ENCODE measurements around the gene ZNF438.

Gene ZNF438

DNA sequence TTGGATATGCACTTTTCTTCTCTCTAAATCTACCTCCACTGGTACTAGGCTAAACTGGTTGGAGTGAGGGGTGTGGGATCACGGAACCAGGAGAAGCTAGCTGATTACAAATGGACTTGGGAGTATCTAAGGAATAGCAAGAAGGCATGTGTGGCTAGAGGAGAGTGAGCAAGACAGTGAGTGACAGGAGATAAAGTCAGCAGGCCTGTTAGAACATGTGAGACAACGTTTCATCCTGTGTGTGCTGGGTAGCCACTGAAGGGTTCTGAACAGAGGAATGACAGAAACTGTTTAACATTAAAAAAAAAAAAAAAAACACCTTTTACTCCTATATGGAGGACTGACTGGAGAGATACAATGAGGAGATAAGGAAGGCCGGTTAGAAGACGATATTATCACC, 51.7 kb downstream of the ZNF438 start:
- H3K4me2 ChIP-seq (ENCODE audit: low read length) = no peak overlapping the region
- H3K27me3 ChIP-seq (ENCODE audit: control insufficient read depth, insufficient read depth, low read length) = no peaks in the 10 kb centered on the region
- no peak overlapping the region for H3K9ac ChIP-seq (ENCODE audit: low read depth, low read length)
- H3K4me3 ChIP-seq (ENCODE audit: low read length) = no peak overlapping the region
- H3K36me3 ChIP-seq (ENCODE audit: insufficient read depth, low read length) = peaks cover 4% of the 10 kb centered on the region
- peaks cover 24% of the 10 kb centered on the region for H3K4me1 ChIP-seq (ENCODE audit: control insufficient read depth, insufficient read depth, low read length)
- peaks cover 3% of the 10 kb centered on the region for H3K9me3 ChIP-seq (replicated peaks; ENCODE audit: low read length)

DNA sequence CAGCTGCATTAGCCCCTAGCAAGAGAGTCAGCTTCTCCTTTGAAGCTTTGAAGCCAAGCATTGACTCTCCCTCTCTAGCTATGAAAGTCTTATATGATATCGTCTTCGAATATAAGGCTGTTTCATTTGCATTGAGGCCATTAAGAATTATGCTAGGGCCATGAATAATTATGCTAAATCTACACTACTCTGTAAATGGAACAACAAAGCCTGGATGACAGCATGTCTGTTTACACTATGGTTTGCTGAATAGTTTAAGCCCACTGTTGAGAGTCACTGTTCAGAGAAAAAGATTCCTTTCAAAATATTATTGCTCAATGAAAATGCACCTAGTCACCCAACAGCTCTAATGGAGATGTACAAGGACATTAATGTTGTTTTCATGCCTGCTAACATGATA, 52.8 kb downstream of the ZNF438 start:
- Histone ChIP-seq H3K27me3 (ENCODE audit: control insufficient read depth, insufficient read depth, low read length) (no peaks in the 10 kb centered on the region), H3K9me3 (replicated peaks; ENCODE audit: low read length) (peaks cover 3% of the 10 kb centered on the region), H3K9ac (ENCODE audit: low read depth, low read length) (no peak overlapping the region), H3K36me3 (ENCODE audit: insufficient read depth, low read length) (peaks cover 4% of the 10 kb centered on the region), H3K4me1 (ENCODE audit: control insufficient read depth, insufficient read depth, low read length) (peaks cover 25% of the 10 kb centered on the region), H3K4me2 (ENCODE audit: low read length) (no peak overlapping the region), H3K4me3 (ENCODE audit: low read length) (no peak overlapping the region)

DNA sequence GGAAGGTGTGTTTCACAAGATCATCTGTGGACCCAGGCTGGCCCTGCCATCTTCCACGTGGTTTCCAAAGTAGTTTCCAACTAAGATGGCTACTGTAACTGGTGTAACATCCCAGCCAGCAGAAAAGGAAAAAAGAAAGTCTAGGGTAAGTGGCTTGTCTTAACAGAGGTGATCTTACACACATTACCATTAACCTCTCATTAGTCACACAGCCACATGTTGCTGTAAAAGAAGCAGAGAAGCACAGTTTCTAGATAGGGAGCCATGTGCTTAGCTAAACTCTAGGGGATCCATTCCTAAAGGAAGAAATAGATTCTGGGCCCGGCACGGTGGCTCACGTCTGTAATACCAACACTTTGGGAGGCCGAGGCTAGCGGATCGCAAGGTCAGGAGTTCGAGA, 54.3 kb downstream of the ZNF438 start:
- no peaks in the 10 kb centered on the region for H3K27me3 ChIP-seq (ENCODE audit: control insufficient read depth, insufficient read depth, low read length)
- H3K4me2 ChIP-seq (ENCODE audit: low read length) = no peak overlapping the region
- H3K9me3 ChIP-seq (replicated peaks; ENCODE audit: low read length) = peaks cover 3% of the 10 kb centered on the region
- no peak overlapping the region for H3K9ac ChIP-seq (ENCODE audit: low read depth, low read length)
- no peak overlapping the region for H3K4me3 ChIP-seq (ENCODE audit: low read length)
- peaks cover 4% of the 10 kb centered on the region for H3K36me3 ChIP-seq (ENCODE audit: insufficient read depth, low read length)
- H3K4me1 ChIP-seq (ENCODE audit: control insufficient read depth, insufficient read depth, low read length) = peaks cover 27% of the 10 kb centered on the region

DNA sequence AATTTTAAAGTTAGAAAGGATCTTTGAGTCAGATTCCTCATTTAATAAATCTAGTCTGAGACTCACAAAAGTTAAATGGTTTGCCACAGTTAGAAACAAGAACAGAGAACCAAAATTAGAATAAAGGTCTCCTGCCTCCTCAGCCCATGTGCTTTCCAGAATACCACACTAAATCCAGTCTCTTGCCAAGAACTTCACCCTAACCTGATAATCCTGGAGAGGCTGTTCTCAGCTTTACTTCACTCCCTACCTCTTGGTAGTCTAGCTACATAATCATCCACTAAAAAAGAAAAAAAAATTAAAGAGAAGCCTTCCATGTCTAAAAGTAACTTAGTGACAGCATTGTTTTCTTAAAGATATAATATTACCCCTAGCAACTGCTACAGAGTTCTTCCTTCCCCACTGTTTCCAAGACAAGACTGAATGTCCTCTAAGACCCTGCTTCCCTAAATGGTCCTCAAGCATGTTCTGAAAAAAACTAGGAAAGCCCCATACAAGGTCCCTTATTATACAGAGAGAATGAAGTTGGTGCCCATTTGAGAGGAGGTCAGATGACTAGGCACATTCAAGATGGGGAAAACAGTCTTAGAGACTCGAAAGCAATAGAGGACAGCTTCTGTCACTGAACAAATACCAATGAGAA, 56.8 kb downstream of the ZNF438 start:
- H3K4me3 ChIP-seq (ENCODE audit: low read length) = no peak overlapping the region
- no peak overlapping the region for H3K9ac ChIP-seq (ENCODE audit: low read depth, low read length)
- peaks cover 4% of the 10 kb centered on the region for H3K36me3 ChIP-seq (ENCODE audit: insufficient read depth, low read length)
- peaks cover 28% of the 10 kb centered on the region for H3K4me1 ChIP-seq (ENCODE audit: control insufficient read depth, insufficient read depth, low read length)
- H3K27me3 ChIP-seq (ENCODE audit: control insufficient read depth, insufficient read depth, low read length) = no peaks in the 10 kb centered on the region
- peaks cover 3% of the 10 kb centered on the region for H3K9me3 ChIP-seq (replicated peaks; ENCODE audit: low read length)
- no peak overlapping the region for H3K4me2 ChIP-seq (ENCODE audit: low read length)

DNA sequence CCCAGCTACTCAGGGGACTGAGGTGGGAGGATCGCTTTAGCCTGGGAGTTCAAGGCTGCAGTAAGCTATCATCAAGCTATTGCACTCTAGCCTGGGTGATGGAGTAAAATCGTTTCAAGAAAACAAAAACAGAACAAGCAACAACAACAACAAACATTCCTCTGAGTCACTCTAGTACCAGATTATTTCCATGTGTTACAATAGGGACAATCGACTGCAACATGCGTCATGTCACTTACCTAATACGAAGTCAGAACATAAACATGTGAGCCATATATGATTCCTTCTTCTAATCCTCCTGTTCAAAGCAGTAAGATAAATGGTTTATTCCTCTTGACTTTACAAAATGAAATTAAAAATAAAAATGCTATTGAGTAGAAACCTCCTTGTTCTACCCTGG, 57.3 kb downstream of the ZNF438 start:
- H3K9me3 ChIP-seq (replicated peaks; ENCODE audit: low read length) = no peaks in the 10 kb centered on the region
- H3K36me3 ChIP-seq (ENCODE audit: insufficient read depth, low read length) = peaks cover 4% of the 10 kb centered on the region
- no peak overlapping the region for H3K4me2 ChIP-seq (ENCODE audit: low read length)
- no peak overlapping the region for H3K9ac ChIP-seq (ENCODE audit: low read depth, low read length)
- no peaks in the 10 kb centered on the region for H3K27me3 ChIP-seq (ENCODE audit: control insufficient read depth, insufficient read depth, low read length)
- H3K4me3 ChIP-seq (ENCODE audit: low read length) = no peak overlapping the region
- H3K4me1 ChIP-seq (ENCODE audit: control insufficient read depth, insufficient read depth, low read length) = peaks cover 28% of the 10 kb centered on the region

DNA sequence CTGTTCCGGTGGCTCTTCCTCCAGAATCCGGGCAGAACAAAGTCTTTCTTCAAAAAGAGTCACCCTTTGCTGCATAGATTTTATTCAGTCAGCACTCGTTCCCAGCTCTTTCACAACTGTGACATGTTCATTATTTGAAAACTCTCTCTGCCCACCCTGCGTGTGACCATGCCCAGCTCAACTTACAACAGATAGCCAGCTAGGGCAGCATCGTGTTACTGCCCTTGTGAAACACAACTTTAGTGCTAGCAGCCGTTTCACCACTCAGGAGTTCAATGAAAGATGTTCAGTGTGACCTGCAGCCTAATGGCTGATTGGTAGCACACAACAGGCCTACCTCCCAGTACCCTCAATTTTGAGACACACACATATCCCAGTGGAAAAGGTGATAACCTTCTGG, 57.9 kb downstream of the ZNF438 start:
- peaks cover 28% of the 10 kb centered on the region for H3K4me1 ChIP-seq (ENCODE audit: control insufficient read depth, insufficient read depth, low read length)
- peaks cover under 1% of the 10 kb centered on the region for H3K36me3 ChIP-seq (ENCODE audit: insufficient read depth, low read length)
- no peak overlapping the region for H3K9ac ChIP-seq (ENCODE audit: low read depth, low read length)
- H3K4me3 ChIP-seq (ENCODE audit: low read length) = no peak overlapping the region
- no peaks in the 10 kb centered on the region for H3K9me3 ChIP-seq (replicated peaks; ENCODE audit: low read length)
- peak overlapping the region; percentile 17 for H3K4me2 ChIP-seq (ENCODE audit: low read length)
- H3K27me3 ChIP-seq (ENCODE audit: control insufficient read depth, insufficient read depth, low read length) = no peaks in the 10 kb centered on the region

DNA sequence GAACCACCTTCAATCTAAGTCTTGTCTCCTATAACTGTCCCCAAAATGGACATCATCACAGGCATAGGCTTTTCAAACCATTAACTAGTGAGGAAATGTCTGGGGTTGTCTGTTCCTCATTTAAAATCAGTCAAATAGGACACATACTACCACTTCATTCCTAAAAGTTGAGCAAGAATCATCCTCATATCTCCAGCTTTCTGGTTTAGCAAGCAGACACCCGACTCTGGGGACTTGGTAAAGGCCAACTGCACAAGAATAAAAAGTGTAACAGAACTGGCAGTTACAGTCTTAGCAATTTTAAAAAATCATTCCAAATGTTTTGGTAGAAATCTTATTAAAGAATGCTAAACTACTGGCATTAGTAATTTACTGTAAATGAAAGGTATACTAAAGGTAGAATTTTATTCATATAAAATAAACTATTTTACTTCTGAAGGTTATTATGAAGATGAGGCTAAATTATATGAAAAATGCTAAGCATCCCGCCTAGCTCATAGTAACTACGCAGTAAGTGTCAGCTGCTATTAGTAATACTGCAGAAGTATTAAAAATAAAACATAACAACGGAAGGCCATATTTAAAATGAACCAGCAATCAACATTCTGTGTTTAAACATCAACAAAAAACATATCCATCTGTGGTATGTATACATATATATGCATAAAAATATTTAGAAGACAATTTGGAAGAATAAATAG, 60.8 kb downstream of the ZNF438 start:
- no peaks in the 10 kb centered on the region for H3K9me3 ChIP-seq (replicated peaks; ENCODE audit: low read length)
- no peaks in the 10 kb centered on the region for H3K27me3 ChIP-seq (ENCODE audit: control insufficient read depth, insufficient read depth, low read length)
- no peak overlapping the region for H3K9ac ChIP-seq (ENCODE audit: low read depth, low read length)
- no peak overlapping the region for H3K4me3 ChIP-seq (ENCODE audit: low read length)
- H3K4me2 ChIP-seq (ENCODE audit: low read length) = peak overlapping the region; percentile 11
- no peaks in the 10 kb centered on the region for H3K36me3 ChIP-seq (ENCODE audit: insufficient read depth, low read length)
- H3K4me1 ChIP-seq (ENCODE audit: control insufficient read depth, insufficient read depth, low read length) = peaks cover 28% of the 10 kb centered on the region

DNA sequence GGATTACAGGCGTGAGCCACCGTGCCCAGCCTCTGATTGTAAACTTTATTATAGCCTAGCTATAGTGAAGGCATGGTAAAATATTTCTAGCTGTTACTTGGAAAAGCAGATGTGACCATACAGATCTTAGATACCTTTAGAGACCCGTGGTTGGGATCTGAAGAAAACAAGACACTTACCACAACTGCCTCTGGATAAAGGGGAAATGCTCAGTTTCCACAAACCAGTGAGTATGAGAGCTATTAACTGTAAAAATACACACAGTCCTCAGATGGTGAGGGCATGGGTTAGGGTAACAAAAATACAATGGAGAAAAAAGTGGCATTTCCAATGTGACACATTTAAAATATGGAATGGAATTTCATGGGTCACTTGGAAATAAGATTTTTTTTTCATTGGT, 63.0 kb downstream of the ZNF438 start:
- H3K9me3 ChIP-seq (replicated peaks; ENCODE audit: low read length) = no peaks in the 10 kb centered on the region
- no peak overlapping the region for H3K9ac ChIP-seq (ENCODE audit: low read depth, low read length)
- no peak overlapping the region for H3K4me3 ChIP-seq (ENCODE audit: low read length)
- no peaks in the 10 kb centered on the region for H3K36me3 ChIP-seq (ENCODE audit: insufficient read depth, low read length)
- H3K4me1 ChIP-seq (ENCODE audit: control insufficient read depth, insufficient read depth, low read length) = peaks cover 14% of the 10 kb centered on the region
- H3K4me2 ChIP-seq (ENCODE audit: low read length) = no peak overlapping the region
- H3K27me3 ChIP-seq (ENCODE audit: control insufficient read depth, insufficient read depth, low read length) = no peaks in the 10 kb centered on the region

DNA sequence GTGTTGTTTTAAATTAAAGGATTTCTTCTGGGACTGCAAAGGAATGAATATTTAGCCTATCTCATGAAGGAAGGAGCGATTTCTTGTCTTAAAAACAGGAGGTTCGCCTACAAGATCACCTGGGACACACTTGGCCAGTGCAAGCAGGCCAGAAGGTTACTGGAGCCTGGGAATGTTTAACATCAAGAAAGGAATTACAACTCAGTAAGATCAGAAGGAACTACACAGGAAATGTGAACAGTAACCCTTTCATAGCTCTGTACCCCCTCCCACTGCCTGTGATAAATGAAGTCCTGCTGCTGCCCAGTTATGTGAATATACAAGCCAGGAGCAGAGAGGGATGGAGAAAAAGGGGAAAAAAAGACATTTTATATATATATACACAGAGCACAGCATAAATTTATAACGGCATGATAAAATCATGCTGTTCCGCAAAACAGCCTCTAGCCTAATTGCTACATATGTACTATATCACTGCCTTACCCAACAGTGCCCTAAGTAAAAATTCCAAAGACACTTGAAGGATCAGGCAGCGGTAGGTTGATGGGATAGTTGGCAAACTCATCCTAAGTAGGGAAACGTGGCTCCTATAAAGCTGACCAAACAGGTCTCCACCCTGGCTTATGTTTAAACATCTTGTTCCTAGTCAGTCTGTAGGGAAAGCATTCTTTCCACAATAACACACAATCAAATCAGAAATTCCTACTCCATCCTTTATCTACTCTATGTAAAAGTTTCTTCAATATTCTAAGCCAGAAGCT, 63.8 kb downstream of the ZNF438 start:
- H3K36me3 ChIP-seq (ENCODE audit: insufficient read depth, low read length) = no peaks in the 10 kb centered on the region
- H3K4me3 ChIP-seq (ENCODE audit: low read length) = no peak overlapping the region
- H3K4me2 ChIP-seq (ENCODE audit: low read length) = no peak overlapping the region
- no peaks in the 10 kb centered on the region for H3K9me3 ChIP-seq (replicated peaks; ENCODE audit: low read length)
- H3K4me1 ChIP-seq (ENCODE audit: control insufficient read depth, insufficient read depth, low read length) = peaks cover 11% of the 10 kb centered on the region
- no peaks in the 10 kb centered on the region for H3K27me3 ChIP-seq (ENCODE audit: control insufficient read depth, insufficient read depth, low read length)
- H3K9ac ChIP-seq (ENCODE audit: low read depth, low read length) = no peak overlapping the region

DNA sequence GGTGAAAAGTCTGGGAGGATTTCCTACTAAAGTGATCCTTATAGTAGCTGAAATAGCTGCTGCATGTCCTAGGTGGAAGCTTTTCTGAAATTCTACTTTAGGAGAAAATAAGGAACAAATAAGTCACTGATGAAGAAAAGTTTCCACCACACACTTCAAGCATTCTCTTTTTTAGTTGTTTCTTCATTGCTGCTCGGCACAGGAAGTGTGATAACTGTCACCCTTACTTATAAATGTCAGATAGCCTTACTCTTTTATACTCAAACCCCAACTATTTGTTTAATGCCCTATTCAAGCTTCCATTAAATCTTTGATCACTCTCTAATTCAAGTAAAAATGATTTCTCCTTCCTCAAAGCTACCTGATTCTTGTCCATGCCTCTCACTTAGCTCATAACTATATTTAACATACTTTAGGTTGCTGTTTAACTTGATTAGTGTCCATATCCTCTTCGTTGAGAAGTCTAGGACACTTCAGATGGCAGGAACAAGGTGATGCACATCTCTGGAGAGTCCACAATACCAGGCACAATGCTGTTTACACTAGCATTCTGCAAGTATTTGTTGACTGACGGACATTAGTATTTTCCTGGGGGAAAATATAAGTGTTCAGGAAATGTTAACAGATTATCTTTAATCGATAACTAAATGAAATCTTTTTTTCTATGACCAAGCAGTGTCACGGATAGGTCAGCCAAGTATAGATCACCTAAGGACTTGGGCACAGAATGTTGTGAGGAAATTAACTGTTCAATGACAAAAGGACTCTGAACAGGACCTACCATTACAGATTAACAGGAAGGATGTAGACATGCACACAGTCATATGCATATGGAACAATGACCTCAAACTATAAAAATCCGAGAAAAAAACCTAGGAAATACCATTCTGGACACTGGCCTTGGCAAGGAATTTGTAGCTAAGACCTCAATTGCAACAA, 67.4 kb downstream of the ZNF438 start:
- Histone ChIP-seq H3K4me1 (ENCODE audit: control insufficient read depth, insufficient read depth, low read length) (no peaks in the 10 kb centered on the region), H3K27me3 (ENCODE audit: control insufficient read depth, insufficient read depth, low read length) (no peaks in the 10 kb centered on the region)

DNA sequence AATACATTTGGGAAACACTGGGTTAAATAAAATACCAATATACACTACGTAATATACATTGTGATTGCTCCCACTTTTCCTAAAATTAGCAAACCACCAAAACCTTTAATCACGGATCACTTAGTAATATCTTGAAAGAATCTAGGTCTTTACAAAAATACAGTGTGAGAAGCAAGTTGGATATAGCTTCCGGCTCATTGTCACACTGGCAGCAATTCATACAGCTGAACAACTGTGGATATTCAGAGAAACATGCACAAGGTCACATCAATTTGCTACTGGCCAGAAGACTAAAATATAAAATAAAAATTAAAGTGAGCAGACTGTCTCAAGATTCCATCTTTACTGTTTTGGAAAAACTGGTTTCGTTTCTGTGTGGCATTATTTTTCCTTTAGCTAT, 69.1 kb downstream of the ZNF438 start:
- Histone ChIP-seq H3K4me3 (ENCODE audit: low read length) (no peak overlapping the region), H3K36me3 (ENCODE audit: insufficient read depth, low read length) (no peaks in the 10 kb centered on the region), H3K4me2 (ENCODE audit: low read length) (no peak overlapping the region), H3K27me3 (ENCODE audit: control insufficient read depth, insufficient read depth, low read length) (no peaks in the 10 kb centered on the region), H3K4me1 (ENCODE audit: control insufficient read depth, insufficient read depth, low read length) (no peaks in the 10 kb centered on the region), H3K9me3 (replicated peaks; ENCODE audit: low read length) (no peaks in the 10 kb centered on the region), H3K9ac (ENCODE audit: low read depth, low read length) (no peak overlapping the region)

More for the DNA sequence above, 67.4 kb downstream of the ZNF438 start:
- H3K4me3 ChIP-seq (ENCODE audit: low read length) = no peak overlapping the region
- no peak overlapping the region for H3K4me2 ChIP-seq (ENCODE audit: low read length)
- H3K9me3 ChIP-seq (replicated peaks; ENCODE audit: low read length) = no peaks in the 10 kb centered on the region
- no peak overlapping the region for H3K9ac ChIP-seq (ENCODE audit: low read depth, low read length)
- no peaks in the 10 kb centered on the region for H3K36me3 ChIP-seq (ENCODE audit: insufficient read depth, low read length)

All from skeletal muscle satellite cell (primary cell).